Measurements from ENCODE around the gene PPFIA4.

PPFIA4 gene

DNA sequence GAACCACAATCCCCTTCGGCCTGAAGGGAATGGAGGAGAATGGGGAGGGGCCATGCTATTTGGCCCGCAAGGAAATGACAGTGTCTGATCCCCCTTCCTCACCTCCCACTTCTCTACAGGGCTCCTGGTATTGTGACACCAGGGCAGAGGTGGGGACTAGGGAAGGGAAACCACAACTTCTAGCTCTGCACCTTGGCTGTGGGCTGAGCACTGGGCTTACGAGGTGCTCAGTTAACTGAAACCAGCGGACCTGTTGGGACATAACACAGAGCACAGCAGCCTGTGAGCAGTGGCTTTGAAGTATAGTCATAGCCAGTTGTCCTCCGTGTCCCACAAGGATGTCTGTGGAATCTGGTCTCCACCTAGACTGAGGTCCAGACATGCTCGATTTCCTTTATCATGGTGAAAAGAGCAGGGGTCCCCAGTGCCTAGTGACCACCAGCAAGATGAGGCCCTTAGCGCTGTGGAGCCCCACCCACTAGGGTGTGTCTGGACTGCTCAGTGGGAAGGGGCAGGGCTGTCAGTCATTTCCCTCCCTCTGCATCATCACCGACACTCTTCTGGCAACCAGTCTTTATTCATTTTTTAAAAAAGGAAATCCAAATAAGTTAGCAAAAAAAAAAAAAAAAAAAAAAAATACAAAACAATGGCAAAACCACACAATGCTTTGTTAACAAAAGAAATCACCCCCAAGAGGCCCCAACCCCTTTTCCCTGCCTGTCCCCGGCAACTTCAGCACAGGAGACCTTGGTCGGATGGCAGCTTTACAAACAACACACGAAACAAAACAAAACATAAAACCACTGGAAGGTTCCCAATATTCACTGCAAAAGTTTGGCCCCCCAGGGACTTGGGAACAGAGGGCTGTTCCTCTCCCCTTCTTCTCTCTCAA is 56.5 kb downstream of the PPFIA4 start:
- DNase-seq (ENCODE audit: low read depth), result no peak

DNA sequence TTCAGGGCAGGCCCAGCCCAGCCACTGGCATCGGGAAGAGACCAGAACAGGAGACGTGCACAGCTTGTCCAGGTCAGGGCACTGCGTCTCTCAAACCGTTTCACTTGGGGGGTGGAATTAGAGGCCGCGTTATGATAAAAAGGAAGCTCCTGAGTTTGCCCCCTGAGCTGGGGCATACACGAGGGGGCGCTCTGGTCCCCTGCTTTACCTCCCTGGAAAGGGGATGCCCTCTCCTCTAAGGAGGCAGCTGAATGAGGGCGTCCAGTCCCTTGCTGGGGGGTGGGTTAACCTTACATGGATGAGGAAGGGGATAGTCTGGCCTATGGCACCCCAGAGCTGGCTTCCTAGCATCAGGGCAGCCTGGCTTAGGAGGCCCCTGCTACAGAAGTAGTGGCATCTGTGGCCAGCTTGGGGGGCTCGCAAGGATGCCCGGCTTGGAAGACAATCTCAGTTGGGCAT is 57.2 kb downstream of the PPFIA4 start:
- DNase-seq (ENCODE audit: low read depth), result no peak

DNA sequence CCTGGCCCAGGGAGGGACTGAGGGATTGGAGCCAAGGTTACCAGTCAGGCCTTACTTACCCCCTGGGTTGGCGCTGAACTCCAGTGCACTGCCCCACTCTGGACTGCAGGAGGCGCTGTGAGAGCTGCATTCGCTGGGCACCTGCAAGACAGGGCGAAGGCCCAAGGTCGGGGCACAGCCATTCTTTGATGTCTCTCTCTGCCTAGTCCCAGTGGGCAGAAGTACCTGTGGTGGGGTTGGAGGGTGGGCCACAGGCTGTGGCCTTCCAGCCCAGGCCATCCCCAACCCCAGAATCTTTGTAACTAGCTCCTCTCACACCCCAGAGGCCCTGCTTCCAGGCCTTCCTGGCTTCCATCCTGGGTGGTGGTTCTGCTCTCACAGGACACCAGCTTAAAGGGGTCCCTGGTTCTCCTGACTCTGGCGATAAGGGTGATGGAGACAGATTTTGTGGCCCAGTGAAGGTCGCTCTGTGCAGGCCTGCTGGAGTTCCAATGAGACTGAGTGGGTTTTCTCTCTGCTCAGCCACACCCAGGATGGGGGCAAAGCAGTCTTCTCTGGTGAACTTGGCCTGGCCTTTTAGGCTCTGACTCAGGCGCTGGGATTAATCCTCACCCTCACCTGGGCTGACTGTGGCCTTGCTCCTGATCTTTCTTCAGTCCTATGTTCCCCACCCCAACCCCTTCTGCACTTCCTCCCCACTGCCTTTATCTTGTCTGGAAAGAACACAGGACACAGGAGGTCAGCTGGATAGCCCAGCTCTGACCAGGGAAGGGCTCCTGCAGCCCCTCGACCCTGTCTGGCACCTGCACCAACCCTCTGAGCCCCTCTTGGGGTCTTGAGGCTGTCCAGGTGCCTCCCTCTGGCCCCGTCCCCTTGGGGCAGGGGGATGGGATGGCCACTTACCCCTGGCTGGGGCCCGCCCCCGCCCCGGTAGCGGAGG is 58.6 kb downstream of the PPFIA4 start:
- no peak for DNase-seq (ENCODE audit: low read depth)

DNA sequence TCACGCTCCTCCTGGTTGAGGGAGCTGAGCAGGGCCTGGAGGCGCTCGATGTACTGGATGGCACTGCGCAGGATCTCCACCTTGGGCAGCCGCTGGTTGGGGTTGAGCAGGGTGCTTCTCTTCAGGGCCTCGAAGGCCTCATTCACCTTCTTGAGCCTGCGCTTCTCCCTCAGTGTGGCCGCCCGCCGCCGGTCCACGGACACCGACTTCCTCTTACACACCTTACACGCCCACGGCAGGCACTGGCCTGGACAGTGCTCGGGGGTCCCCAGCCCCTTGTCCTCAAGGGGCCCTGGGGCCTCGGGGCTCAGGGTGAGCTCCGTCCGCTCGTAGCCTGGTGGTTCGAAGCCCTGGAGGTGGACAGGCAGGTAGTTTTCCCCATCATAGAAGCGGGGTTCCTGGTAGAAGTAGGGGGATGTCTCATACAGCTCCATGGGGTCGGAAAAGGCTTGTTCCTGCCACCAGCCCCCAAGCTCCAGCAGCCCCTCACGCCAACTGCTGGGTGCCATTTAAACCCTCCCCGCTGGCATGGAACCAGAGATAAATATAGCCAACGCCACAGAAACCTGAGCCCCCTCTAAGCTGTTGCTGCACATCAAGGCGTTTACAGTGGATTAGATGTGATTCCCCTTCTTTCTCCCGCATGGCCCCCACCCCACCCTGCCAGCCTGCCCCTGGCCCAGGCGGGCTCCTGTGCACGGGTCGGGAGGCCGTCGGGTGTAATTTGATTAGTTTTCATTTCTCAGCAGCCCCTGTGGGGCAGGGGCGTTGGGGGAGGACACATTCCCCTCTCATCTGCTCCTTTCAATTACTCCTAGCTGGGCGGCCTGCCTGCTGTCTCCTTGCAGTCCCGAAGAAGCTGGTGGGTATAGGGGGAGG is 59.5 kb downstream of the PPFIA4 start, which contains the start of gene MYOG:
Gene MYOG, minus strand, starts transcription at position 485 of the 879 bp plus-strand sequence. Its CDS starts 51 bp downstream, at position 434.
- DNase-seq (ENCODE audit: low read depth), result no peak

DNA sequence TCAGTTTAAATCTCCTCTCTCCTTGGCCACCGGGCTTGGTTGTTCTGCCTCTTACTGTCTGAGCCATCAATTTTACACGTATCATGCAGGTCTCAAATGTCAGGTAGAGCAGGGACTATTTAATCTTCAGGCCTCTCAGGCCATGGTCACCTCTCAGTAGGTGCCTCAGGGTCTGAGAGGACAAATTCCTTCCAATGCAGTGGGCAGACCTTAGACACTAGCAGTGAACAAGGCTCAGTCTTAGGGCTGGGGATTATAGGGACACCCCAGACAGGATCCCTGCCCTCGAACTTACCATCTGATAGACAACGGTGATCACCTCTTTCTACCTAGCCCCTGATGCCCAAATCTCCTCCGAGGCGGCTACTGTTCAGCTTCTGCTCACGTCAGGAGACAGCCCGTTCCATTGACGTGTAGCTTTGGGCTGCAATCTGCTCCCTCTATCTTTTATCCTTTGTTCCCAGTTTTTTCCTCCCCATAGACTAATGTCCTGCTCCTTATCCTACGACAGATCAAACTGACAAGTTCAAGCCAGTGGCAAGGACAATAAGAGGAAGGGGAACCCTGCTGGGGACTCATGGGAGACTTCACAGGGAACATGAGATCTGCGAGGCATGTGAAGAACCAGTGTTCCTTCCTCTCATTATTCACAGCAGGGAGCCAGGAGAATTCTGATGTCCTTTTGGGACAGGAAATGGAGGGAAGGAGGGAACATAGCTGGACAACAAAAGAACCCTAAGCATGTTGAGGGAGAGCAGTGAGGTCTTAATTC is 60.9 kb downstream of the PPFIA4 start:
- DNase-seq (ENCODE audit: low read depth), result no peak

DNA sequence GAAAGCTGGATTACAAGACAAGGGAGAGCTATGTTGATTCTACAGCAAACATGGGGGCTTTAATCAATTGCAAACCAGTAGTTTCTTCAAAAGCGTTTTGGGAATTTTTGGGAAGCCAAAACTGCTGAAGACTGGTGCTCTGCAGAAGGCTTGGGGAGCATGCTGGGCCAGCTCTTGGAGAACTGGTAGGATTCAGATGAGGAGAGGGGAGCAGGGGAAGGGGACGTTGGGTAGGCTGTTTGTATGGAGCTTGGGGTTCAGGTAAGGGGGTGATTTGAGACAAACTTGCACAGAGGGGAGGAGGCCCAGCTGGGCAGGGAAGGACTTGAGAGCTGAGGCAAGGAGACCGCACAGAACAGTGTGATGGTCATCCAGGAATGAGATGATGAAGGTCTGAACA is 62.1 kb downstream of the PPFIA4 start:
- no peak for DNase-seq (ENCODE audit: low read depth)

DNA sequence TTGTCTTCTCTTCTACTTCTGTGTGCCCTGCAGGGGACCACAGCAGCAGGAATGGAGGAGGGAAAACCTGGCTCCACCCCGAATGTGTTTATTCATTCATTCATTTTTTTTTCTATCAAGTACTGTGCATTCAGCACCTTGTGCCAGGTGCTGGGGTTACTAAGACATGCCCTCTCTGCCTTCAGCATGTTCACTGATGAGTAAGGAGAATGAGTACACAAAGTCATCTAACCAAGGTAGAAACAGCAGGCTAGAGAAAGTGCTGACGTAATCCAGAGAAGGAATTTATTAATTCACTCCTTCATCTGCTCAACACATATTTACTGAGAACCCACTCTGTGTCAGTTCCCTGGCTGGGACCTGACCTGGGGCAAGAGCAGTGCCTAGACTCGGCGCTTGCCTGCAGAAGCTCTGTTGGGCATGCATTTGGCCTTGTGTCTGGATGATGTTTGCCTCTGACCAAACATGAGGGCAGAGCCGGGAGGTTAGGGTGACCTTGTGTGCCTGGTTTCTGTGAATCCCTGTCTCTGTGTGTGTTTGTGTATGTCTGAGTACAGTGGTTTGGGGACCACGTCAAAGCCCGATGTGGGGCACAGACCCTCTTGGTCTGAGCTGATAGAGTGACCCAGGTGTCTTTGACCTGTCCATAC is 62.8 kb downstream of the PPFIA4 start:
- peak; percentile 9 for DNase-seq (ENCODE audit: low read depth)

DNA sequence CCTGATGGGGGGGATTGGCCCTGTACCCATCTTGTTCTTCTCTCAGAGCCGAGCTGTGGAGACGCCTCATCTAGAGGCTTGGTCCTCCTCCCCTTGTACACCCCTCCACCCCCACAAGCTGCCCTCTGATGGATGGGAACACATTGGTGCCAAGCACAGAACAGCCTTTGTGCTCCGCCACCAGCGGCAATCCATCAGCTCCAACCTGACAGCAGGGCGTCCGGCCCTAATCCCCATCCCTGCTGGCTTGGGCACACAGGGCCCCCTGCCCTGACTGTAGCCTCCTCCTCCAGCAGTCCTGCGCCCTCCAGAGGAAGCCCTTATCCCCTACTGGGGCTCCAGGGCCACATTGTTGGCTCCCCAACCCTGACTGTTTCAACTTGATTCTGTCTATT is 63.4 kb downstream of the PPFIA4 start:
- no peak for DNase-seq (ENCODE audit: low read depth)

DNA sequence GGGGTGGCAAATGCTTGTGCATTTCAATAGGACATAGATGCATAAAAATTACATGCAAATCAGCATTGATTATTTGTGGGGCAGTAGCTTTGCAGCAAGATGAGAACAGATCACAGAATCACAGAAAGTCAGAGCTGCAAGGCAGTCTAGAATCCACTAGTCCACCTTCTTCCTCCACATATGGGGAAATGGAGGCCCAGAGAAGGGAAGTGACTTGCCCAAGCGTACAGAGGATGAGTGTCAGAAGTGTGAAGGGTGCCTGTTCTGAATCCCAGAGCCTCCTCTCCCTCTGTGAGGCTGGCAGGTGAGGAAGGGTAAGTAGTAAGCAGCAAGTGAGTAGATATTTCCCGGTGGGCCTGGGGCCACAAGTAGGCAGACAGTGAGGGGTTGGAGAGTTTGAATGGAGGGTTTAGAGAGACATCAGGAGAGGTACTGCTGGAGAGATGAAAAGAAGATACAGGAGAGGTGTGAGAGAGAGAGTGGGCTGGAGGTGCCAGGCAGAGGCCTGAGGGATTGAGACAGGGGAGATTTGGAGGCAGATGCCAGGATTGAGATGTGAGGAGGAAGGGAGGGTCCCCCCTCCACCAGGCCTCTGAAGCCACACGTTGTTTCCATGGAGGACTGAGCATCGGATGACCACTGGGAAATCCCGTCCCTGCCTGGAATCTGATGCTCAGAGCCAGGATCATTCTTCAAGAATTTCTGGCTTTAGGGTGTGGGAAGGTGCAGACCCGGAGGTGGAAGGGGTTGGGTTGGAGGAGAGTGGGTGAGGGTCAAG is 64.3 kb downstream of the PPFIA4 start:
- DNase-seq (ENCODE audit: low read depth), result no peak

DNA sequence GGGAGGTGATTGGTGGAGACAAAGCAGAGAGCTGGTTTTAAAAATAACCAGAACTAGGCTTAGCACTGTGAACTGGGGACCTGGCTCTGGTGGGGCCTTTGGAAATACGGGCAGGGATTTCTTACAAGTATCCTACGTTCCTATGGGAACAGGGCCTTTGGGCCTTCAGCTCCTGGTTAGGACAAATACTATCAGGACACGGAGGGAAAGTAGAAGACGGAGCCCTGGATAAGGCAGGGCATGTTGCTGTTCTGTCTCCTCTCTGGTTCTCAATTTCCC is 64.8 kb downstream of the PPFIA4 start:
- DNase-seq (ENCODE audit: low read depth), result no peak

DNA sequence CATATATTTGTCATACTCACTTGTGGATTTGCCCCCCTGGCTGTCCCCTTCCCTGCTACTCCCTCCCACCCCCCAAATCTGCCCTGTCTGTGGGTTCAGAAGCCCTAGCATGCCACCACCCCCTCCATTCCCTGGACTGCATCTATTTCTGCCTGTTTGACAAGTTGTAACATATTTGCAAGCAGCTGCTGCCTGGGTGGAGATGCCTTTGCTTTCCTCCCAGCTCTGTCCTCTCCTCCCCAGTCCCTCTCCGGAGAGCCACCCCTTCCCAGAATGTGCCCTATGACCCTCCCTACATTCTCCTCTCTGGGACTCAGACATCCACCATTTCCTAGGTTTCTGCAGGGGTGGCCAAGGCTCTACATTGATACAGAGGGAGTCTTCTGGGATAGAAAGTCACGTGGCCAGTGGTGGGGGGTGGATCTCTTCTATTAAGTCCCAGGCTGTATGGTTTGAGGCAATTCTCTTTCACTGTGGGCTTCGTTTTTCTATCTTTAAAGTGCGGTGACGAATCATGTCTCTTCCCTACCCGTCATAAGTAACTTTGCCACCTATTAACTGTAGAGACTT is 65.6 kb downstream of the PPFIA4 start:
- no peak for DNase-seq (ENCODE audit: low read depth)

DNA sequence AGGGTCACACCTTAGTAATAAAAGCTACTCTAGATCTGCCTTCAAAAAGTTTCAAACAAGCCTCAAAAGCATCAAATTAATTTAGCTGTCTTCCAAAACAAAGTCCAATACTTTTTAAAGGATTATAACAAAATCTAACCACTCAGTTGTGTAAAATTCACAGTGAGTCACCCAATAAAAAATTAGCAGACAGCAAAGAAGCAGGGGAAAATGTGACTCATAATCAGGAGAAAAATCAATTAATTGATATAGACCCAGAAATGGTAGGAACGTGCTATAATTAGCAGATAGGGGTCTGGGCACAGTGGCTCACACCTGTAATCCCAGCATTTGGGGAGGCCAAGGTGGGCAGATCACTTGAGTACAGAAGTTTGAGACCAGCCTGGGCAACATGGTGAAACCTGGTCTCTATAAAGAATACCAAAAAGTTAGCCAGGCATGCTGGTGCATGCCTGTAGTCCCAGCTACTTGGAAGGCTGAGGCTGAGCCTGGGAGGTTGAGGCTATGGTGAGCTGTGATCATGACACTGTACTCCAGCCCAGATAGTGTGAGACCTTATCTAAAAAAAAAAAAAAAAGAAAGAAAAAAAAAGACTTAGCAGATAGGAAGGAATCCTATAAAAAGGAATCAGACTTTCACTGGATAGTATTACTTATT is 67.6 kb downstream of the PPFIA4 start:
- no peak for DNase-seq (ENCODE audit: low read depth)

DNA sequence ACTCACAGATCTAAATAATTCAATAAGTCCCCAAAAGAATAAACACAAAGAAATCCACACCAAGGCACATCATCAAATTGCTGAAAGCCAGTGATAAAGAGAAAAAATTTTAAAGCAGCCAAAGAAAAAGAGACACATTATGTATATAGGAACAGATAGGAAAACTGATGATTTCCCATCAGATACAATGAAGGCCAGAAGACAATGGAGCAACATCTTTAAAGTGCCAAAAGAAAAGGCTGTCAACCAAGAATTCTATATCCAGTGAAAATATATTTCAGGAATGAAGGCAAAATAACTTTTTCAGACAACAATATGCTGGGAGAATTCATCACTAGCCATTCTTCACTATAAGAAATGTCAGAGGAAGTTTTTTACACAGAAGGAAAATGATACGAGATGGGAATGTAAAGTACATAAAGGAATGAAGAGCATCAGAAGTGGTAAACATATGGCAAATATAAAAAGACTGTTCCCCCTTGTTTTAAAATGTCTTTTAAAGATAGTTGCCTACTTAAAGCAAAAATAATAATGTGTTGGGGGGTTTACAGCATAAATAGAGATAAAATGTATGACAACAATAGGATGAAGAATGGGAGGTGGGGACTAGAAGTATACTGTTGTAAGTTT is 68.9 kb downstream of the PPFIA4 start:
- no peak for DNase-seq (ENCODE audit: low read depth)

DNA sequence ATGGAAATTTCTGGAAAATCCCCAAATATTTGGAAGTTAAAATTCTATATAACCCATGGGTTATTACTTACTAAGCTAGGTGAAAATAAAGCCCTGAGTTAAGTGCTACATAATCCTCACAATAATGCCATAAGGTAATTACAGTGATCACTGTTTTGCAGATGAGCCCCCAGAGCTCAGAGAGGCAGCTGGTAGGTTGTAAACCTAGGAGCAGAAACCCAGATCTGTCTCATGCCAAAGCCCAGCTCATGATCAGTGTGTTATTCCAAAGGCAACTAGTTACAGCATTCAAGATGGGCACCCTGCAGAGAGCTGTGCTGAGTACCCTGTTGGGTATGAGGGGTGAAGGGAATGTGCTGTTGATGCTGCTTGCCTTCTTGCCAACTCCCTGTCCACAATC is 70.3 kb downstream of the PPFIA4 start:
- no peak for DNase-seq (ENCODE audit: low read depth)

DNA sequence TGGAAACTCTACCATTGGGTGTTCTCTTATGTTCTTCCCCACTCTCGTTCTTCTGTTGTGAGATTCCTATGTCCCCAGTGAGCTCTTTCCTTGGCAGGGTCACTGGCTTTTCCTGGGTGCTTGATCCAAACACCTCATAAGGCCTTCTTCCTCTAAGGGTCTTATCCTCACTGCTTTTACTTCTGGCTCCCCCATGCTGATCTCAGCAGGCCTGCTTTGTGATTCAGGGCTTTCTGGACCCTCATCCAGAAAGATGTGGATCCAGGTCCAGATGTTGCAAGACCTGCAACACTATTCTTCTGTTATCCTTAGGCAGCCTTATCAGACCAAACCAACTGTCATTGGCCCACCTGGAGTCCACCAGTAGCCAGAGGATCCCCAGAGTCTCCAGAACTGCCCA is 70.7 kb downstream of the PPFIA4 start:
- DNase-seq (ENCODE audit: low read depth), result no peak

DNA sequence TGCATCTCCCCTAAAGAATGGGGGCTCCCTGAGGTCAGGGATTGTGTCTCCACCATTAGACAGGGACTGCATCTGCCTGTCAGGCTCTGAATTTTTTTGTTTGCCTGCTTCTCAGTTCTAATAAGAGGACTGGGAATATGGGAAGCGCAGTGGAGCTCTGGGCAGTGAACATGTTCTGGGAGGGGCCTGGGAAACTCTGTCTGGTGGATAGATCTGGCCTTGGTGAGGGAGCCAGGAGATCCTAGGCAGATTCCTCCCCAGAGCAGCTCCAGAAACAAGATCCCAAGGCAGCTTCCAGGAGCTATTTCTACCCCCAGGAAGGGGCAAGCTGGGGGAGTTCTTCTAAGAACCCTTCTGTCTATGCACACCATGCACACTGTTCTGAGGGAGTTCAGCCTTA is 72.2 kb downstream of the PPFIA4 start:
- DNase-seq (ENCODE audit: low read depth), result no peak

DNA sequence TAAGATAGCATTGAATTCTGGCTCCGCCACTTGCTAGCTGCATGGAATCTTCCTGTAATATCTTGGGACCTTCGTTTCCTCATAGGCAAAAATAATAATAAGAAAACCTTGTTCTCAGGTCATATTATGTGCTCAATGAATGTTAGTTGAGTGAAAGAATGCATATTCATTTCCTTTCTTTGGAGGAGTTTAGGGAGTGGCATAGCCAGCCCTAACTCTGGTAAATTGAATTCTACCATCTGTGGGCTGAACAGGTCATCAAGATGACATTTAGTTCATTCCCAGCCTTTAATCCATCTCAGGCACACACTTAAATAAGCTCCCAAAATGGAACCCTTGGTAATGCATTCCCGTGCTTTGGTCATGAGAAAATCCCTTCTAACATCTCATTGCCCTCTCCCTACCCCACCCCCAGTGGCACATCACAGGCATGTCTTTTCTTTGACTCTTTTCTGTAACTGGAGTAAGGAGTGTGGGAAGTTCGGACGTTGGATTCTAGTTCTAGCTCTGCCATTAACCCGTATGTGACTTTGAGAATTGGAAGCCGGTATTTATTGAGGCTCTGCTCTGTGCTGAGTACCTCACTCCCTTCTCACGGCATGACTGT is 72.7 kb downstream of the PPFIA4 start:
- DNase-seq (ENCODE audit: low read depth), result no peak

Data from amniotic epithelial cell (primary cell).